Neural progenitor cell (in vitro differentiated cells): ENCODE results near the gene STT3A.
A peak's percentile ranks its signal among the peaks of the same experiment; 100 is the strongest.

Source experiments
- CTCF ChIP-seq: fragments of 200-600 bp; sonication (generic); IDR thresholded peaks from 2 replicates; pipeline ENCODE4 v1.5.1; 2017; ENCODE audit warnings: antibody characterized with exemption, mild to moderate bottlenecking
- EZH2 ChIP-seq: fragments of 200-600 bp; sonication (generic); IDR thresholded peaks from 2 replicates; pipeline ENCODE4 v1.6.1; 2017; ENCODE audit warnings: antibody characterized with exemption, mild to moderate bottlenecking, moderate library complexity
- EZH2phosphoT487 ChIP-seq: fragments of 200-600 bp; sonication (generic); IDR thresholded peaks from 2 replicates; pipeline ENCODE4 v1.6.1; 2017; ENCODE audit warnings: antibody characterized with exemption

- TF ChIP-seq CTCF (no peak), EZH2phosphoT487 (no peak), EZH2 (peak; percentile 16)
Measured at GRCh38 chr11:125625630-125626287, 33.1 kb downstream of the STT3A start.
